ENCODE data around the gene PRRT2.
"Not testable (repeated sequence)": the region's sequence is repeated elsewhere in the genome, so short reads cannot be mapped to it uniquely, and the experiment has no call there.

Gene PRRT2

DNA sequence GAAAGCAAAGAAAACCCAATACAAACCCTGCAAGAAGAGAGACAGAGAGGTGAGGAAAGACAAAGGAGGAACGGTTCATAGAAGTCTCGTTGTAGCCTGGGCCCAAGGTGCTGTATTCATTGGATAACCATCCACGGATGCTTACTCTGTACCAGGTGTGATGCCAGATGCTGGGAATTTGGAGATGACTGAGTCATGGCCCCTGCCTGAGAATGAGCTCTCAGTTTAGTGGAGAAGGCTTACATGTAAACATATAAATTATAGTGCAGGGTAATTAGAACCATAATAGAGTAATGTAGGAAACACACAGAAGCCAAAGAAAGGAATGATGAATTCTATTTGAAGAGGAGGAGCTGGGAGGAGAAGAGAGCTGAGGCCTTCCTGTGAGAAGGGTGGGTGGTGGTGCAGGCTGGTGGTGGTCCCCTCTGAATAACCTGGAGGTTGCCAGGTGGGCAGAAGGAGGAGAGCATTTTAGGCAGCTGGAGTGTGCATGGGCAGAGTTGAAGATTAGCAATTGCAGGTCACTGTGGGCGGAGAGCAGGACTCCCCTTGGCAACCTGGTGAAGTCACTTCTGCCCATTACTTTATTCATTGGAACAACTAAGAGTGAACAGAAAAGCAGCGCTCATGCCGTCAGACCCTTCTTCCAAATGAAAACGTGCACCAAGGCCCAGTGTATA is 41.6 kb upstream of the PRRT2 start:
- H3K4me3 ChIP-seq (ENCODE audit: low read depth, low read length), result no peak overlapping the region
- DNase-seq (ENCODE audit: low read depth), result no peak
- TF ChIP-seq, protein P1, sequence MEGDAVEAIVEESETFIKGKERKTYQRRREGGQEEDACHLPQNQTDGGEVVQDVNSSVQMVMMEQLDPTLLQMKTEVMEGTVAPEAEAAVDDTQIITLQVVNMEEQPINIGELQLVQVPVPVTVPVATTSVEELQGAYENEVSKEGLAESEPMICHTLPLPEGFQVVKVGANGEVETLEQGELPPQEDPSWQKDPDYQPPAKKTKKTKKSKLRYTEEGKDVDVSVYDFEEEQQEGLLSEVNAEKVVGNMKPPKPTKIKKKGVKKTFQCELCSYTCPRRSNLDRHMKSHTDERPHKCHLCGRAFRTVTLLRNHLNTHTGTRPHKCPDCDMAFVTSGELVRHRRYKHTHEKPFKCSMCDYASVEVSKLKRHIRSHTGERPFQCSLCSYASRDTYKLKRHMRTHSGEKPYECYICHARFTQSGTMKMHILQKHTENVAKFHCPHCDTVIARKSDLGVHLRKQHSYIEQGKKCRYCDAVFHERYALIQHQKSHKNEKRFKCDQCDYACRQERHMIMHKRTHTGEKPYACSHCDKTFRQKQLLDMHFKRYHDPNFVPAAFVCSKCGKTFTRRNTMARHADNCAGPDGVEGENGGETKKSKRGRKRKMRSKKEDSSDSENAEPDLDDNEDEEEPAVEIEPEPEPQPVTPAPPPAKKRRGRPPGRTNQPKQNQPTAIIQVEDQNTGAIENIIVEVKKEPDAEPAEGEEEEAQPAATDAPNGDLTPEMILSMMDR (conservative IDR thresholded peaks at IDR 0.05; ENCODE audit: low read depth, low read length), result no peak

DNA sequence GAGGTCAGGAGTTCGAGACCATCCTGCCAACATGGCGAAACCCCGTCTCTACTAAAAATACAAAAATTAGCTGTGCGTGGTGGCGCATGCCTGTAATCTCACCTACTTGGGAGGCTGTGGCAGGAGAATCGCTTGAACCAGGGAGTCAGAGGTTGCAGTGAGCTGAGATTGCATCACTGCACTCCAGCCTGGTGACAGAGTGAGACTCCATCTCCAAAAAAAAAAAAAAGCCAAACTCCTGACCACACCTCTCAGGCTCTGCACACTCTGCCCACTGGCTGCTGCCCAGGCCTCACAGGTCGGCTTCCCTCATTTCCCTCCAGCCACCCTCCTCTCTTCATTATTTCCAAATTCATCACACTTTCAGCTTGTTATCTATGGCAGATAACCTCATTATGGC is 39.7 kb upstream of the PRRT2 start:
- H3K4me3 ChIP-seq (ENCODE audit: low read depth, low read length); DNase-seq (ENCODE audit: low read depth): not testable (repeated sequence)

DNA sequence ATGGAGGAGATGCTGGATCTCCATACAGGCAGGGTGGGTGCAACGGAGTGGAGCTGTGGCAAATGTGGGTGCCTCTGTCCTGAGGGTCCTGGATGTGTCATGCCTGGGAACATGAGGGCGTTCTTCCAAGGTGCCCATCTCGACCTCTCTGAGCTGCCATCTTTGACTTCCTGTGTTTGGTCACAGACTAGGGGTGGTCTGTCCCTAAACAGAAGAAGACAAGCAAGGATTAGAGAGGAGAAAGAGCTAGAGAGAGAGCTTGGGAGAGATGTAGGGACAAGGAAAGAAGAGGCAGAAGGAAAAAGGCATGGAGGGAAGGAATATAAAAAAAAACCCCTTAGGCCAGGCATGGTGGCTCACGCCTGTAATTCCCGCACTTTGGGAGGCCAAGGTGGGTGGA is 37.3 kb upstream of the PRRT2 start:
- TF ChIP-seq, protein P1 (conservative IDR thresholded peaks at IDR 0.05; ENCODE audit: low read depth, low read length), result no peak
- no peak for DNase-seq (ENCODE audit: low read depth)

DNA sequence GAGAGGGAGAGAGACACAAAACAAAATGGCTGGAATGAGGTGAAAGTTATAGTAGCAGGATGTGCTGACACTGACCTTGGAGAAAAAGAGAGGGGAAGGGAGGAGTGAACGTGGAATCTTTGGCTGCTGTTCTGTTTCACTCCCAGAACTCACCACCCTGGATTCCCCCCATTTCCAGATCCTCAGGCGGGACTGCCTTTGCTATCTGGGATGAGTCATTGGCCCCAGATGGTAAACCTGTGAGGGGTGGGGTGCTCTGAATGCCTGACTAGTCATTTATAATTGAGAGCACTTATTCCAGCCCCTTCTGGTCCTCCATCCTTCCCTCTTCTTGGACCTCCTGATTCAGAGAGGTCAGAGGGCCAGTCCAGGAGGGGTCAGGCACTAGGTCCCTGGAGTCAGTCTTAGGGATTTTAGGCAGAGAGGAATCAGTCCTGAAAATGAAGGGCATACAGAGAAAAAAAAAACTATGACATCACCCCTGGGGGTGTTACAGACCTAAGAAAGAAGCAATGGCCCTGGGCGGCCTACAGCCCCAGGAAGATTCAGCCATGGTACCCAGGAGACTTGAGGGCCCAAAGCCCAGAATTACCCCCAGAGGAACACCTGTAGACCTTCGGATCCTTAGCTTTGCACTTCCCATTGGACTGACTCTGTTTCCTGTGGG is 36.1 kb upstream of the PRRT2 start:
- H3K4me3 ChIP-seq (ENCODE audit: low read depth, low read length), result no peak overlapping the region
- TF ChIP-seq, protein P1 (conservative IDR thresholded peaks at IDR 0.05; ENCODE audit: low read depth, low read length), result no peak
- peak; percentile 20 for DNase-seq (ENCODE audit: low read depth)

More for the DNA sequence above, 37.3 kb upstream of the PRRT2 start:
- no peak overlapping the region for H3K4me3 ChIP-seq (ENCODE audit: low read depth, low read length)

DNA sequence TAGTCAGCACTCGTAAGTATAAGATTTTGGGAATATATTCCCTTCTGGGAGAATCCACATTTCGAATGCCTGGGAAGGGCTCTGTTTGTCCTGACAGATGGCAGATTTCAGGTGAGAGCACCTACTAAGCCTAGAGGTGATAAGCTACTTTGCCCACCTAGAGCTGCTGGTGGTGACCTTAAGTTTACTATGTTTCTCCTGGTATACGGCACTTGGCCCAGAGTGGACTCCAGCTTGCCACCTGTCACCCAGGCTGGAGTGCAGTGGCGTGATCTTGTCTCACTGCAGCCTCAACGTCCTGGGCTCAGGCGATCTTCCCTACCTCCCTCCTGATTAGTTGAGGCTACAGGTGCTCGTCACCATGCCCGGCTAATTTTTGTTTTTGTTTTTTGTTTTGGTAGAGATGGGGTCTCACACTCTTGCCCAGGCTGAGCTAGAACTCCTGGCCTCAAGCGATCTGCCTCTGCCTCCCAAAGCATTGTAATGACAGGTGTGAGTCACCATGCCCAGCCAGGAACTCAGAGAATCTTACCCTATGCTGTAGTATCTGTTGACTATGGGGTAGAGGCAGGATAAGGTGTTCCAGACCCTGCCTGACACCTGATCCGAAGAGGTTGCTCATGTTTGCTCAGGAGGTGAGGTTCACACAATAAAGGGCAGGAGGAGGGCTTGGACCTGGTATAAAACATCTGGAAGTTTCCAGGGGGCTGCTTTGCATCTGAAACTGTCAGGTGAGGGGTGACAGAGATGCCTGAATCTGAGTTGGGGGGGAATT is 34.2 kb upstream of the PRRT2 start, which contains the start of gene ZG16:
ZG16 (plus strand) TSS at position 681 of the 775 bp plus-strand sequence. CDS start 1,011 bp downstream, outside the sequence.
- no peak for DNase-seq (ENCODE audit: low read depth)
- H3K4me3 ChIP-seq (ENCODE audit: low read depth, low read length), result no peak within 1 kb of the TSS
- TF ChIP-seq, protein P1 (conservative IDR thresholded peaks at IDR 0.05; ENCODE audit: low read depth, low read length), result no peak

DNA sequence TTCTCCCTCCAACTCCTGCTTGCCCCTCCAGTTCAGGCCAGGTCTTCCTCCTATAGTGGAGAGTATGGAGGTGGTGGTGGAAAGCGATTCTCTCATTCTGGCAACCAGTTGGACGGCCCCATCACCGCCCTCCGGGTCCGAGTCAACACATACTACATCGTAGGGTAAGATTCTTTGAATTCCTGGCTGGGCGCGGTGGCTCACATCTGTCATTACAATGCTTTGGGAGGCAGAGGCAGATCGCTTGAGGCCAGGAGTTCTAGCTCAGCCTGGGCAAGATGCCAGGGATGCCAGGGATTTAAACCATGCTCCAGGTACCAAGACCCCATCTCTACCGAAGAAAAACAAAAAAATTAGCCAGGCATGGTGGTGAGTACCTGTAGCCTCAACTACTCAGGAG is 32.5 kb upstream of the PRRT2 start:
- DNase-seq (ENCODE audit: low read depth), result no peak
- TF ChIP-seq, protein P1 (conservative IDR thresholded peaks at IDR 0.05; ENCODE audit: low read depth, low read length), result no peak

DNA sequence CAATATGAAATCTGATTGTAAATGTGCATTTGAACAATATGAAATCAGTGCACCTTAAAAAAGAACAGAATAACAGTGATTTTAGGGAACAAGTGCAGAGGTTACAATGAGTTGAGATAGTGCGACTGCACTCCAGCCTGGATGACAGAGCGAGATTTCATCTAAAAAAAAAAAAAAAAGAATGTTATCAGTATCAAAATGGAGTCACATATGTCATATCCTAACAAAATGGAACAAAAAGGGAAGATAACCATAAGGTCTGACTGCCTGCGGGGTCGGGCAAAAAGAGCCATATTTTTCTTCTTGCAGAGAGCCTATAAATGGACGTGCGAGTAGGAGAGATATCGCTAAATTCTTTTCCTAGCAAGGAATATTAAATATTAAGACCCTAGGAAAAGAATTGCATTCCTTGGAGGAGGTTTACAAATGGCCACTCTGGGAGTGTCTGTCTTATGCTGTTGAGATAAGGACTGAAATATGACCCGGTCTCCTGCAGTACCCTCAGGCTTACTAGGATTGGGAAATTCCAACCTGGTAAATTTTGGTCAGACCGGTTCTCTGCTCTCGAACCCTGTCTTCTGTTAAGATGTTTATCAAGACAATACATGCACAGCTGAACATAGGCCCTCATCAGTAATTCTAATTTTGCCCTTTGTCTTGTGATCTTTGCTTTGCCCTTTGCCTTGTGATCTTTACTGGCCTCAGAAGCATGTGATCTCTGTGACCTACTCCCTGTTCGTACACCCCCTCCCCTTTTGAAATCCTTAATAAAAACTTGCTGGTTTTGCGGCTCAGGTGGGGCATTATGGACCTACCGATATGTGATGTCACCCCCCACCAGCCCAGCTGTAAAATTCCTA is 28.7 kb upstream of the PRRT2 start:
- not testable (repeated sequence) for H3K4me3 ChIP-seq (ENCODE audit: low read depth, low read length); DNase-seq (ENCODE audit: low read depth)

More for the DNA sequence above, 32.5 kb upstream of the PRRT2 start:
- no peak overlapping the region for H3K4me3 ChIP-seq (ENCODE audit: low read depth, low read length)
